HG03354 (cell line): ENCODE data around the gene CBFA2T2.
A peak's percentile ranks its signal among the peaks of the same experiment; 100 is the strongest.

Experiments
- ATAC-seq: cut with Tn5 transposase; IDR thresholded peaks from one replicate; pipeline ENCODE4 v1.9.1; 2021; ENCODE audit warnings: mild to moderate bottlenecking; ENCODE audit not compliant: unreplicated experiment, poor library complexity, severe bottlenecking

Gene CBFA2T2

DNA sequence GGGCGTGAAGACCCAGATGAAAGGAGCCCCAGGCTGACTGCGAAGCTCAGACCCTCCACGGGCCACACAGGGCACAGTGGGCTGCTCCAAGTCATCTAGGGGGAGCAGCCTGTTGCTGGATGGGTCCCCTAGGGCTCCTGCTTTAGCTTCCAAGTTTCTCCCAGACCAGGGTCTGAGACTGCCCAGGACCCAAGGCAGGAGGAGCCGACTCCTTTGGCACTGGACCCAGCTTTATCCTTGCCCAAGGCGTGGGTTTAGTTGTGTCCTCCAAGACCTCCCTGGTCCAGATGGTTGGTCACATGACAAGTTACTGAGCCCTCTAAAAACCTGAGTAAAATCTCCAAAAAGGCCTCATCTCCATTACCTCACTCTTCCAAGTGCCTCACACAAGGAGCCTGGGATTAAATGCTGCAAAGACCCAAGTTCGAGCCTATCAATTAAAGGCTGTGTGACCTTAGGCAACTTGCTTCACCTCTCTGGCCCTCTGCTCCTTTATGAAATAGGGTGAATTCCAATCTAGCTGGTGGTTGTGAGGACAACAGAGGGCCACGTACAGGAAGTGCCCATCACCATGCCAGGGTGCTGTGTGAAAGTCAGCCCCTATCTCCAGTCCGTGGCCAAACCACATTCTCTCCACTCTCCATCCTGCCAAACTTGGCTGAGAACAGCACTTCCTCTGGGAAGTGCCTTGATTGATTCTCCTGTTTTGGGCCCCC lies 181.8 kb downstream of the CBFA2T2 start:
- no peak for ATAC-seq

DNA sequence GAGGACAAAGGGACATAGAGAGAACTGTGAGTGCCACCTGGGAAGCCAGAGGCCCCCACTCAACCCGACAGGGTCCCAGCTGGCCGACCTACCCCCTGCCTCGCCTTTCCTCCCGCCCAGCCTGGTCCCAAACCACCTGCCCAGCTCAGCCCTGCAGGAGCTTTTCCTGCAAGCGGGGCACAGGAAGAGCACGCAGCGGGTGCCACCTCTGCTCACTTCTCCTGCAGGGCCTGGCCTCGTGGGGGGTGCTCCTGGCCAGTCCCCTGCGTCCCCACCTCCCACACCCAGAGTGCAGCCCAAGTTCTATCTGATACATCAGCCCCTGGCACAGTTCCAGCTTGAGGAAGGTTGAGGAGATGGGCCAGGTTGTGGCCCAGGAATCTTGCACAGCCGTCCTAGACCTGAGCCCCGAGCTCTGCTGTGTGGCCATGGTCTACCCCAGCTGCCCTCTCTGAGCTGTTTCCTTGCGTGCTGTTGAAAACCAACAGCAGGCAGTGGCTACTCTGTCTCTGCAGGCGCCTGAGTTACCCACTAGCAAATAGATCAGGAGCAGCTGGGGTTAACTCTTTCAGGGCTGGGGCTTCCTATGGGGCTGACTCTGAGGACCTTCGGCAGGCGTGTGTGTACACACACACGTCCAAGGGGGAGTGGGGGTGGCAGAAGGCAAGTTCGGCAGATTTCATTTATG lies 182.7 kb downstream of the CBFA2T2 start:
- no peak for ATAC-seq

DNA sequence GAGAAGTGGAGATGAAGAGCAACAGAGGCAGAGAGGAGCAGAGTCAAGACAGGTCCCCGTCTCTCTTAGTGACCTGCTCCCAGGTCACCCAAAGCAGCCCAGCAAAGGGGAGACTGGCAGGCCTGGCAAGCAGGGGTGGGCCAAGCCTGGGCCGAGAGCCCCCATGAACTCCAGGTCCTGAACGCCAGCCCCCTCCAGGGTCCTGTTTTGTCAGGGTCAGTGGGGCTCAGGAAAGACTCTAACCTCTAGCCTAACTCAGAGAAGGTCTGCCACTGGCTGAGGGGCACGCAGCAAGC lies 183.2 kb downstream of the CBFA2T2 start:
- no peak for ATAC-seq

DNA sequence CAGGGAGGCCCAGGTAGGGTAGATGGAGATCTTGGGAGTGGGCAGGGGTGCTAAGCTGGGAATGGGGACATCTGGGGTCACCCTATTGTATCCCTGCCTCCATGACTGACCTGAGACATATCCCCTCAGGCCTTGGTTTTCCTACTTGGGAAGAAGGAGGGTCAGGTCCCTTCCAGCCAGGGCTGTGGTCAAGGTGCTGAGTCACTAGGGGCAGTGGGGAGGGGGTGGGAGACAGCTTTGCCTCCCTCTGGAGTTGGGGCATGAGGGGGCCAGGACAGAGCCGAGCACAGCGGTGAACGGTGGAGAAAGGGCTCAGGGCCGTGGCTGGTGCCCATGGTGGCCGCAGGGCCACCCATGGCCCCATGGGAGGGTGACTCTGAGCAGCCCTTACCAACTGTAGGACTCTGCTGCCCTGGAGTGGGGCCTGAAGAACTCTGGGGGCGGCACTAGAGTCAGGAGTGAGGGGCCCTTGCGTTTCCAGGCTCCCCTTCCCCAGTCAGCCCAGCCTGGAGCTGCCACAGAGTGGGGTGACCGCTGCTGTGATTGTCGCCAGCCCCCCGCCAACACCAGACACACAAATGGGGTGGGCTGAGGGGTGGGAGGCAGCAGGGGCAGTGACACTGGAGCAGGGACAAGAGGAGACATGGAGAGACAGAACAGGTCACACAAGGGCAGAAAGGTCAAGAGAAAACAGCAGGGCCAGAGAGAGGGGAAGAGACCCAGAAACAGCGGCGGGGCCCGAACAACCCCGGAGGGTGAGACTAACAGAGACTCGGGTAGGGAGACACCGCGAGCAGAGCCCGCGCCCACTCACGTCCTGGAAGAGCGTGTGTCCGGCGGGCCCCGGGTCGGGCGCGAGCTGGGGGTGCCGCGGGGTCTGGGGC lies 183.8 kb downstream of the CBFA2T2 start:
- peak; percentile 30 for ATAC-seq

DNA sequence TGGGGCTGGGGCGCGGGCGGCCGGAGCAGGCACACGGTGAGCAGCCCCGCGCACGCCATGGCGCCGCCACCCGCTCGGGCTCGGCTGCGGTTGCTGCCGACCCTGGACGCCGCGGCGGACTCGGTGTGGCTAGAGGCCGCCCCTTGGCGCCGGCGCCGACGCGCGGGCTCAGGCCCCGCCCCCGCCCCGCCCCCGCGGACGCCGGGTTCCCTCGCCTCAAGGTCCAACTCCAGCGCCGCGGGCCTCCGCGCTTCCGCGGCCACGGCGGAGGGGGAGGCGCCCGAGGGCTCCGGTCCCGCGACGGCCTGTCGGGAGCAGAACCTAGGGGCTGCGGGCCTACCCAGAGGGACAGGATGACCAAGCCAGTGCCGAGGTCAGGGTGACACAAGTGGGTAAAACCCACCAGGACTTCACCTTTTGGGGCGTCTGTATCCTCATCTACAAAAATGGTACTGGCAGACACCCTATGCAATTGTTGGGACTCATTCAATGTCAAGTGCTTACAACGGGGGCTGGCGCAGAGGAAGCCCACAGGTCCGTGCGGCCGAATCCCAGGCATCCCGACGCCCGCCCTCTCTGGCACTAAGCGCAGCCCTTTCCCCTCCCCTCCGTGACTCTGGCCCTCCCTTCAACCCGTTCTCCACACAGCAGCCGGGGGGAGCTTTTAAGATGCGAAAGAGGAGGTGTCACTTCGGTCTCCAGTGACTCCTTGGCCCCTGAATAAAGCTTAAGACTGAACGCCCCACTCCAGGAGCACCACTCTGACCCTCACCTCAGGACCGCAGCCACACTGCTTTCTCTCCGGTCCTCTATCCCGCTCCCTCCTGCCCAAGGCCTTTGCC lies 184.6 kb downstream of the CBFA2T2 start, which contains the start of gene NECAB3:
NECAB3 (minus strand) TSS at position 135 of the 842 bp plus-strand sequence; CDS start at position 59, 76 bp downstream.
- ATAC-seq = peak; percentile 56

DNA sequence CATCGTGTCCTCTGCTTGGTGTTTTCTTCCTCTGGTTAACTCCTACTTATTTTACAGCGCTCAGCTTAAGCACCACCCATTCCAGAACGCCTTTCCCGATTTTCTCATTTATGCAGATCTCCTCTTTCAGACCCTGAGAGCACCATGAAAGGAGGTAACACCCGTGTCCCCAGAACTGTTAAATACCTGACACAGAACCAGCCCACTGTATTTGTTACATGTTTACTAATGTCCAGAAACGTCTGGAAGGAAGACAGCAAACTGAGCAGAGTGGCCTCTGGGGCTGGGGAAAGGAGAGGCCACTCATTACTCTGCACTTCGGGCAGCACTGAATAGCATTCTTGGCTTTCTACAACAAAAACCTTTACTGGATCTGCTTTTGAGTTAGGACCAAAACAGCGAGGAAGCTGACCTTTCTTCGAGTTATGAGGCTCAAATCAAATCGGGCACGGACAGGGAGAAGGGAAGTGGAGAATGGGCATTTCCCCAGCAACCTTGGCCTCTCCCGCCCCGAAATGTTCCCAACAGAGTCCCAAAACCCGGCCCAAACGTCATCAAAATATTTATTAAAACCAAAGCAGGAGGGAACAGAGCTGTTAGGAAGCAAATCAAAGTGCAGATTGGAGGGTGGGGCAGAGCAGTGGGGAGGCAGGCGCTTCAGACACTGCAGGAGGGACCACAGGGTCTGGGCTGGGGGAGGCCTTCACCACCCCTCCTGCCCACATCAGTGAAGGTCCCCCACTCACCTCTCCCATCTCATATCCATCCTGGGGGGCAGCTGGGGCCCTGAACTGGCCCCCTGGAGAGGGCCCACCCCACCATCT lies 185.5 kb downstream of the CBFA2T2 start:
- ATAC-seq = no peak

DNA sequence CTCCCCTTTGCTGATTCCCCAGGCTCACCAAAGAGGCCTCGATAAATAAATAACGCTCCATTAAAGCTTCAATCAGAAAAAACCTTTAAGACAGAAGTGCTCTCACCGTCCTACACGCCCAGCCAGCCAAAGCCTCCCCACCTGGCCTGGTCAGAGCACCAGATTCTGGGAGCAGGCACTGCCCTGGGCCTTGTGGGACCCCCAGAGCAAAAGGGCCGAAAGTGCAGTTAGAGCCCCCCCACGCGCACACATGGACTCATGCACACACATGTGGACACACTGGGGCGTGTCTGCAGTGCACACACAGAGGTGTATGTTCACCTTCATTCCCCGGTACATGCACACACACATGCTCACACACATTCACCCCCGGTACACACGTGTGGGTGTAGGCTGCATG lies 186.2 kb downstream of the CBFA2T2 start:
- ATAC-seq = no peak

DNA sequence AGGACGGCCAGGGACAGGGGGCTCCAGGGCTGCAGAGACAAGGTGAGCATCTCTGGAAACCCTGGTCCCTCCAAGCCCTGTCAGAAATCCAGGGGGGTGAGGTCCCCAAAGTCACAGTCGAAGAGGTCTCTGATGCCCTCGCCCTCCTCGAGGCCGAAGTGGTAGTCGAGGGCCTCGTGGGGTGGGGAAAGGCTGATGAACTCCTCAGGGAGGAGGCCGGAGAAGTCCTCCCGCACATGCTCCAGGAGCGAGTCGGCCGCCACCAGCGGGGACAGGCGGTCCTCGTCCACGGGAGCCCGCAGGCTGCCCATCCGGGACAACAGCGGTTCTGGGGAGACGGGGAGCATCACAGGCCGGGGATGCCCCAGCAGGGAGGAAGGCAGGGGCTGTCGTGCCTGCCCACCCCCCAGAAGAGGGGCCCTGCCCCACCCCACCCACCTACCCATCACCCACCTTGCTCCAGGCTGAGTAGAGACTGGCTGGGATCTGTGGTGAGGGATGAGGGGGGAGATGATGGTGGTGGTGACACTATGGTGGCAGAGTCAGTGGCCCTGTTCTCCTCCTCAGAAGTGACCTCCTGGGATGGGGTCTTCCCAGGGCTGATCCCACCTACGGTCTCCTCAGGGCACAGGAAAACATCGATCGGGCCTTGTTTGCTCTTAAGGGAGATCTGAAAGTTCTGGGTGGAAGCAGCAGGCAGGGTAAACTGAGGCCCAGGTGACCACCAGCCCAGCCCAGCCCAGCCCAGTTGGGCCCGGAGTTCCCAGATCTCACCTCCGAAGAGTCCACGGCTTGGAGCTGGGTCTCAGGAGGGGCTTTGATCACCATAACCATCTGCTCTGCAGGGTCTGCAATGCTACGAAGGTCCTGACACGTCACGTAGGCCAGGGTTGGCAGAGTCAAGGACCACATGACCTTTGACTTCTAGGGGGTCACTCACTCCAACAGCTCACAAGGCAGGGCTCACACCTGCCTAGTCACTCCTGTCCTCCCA lies 187.1 kb downstream of the CBFA2T2 start:
- no peak for ATAC-seq

DNA sequence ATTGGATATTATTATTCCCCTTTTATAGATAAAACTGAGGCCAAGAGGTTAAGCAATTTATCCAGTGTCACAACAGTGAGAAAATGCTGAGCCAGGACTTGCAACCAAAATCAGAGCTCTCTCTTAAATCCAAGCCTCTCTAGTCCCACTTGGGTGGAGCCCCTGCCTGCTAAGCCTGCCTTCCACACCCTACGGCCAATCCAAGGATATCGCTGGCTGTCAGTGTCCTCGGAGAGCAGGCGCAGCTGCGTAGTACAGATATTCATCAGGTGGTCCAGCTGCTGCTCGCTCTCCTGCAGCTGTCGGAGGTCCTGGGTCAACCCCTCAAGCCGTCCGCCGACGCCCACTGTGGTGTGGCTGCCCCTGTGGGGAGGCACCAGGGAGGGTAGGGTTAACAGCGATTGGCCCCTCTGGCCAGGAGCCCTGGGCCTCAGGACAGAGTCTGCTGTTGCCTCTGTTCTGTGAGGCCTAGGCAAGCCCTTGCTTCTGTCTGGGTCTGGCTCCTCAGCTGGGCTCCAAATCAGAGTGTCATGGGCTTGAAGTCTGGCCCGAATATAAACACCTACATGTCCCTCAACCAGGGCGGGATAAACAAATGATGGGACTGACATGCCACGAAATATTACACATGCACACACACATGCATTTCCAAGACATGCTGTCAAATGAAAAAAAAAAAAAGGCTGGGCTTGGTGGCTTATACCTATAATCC lies 188.3 kb downstream of the CBFA2T2 start:
- ATAC-seq = no peak

DNA sequence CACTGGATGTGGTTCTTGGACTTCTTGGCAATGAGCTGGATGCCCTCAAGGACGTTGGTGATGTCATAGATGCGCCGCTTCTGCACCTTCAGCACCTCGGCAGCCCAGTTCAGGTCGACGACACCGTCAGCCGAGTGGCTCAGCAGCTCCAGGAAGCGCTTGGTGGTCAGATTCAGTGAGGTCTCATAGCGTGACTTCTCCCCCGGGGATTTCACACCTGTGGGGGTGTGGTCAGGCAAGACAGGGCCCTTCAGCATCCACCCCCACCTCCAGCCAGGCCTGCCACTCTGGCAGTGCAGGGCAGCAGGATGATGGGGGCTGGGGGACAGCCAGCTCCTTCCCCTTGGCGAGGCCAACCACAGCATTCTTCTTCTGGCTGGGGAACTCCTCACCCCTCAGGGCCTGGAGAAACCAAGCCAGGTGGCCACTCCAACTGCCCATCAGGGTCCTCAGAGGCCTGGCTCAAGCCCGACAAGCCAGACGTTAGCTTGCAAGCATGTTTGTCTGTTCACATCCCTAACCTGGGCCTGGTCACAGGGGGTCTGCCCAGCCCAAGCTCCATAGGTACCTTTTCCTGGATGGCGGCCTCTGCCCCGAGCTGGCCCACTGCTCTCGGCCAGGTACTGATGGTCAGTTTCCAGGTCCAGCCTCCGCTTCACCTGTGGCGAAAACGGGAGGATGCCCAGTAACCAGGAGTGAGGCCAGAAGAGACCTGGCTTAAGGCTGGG lies 190.0 kb downstream of the CBFA2T2 start:
- ATAC-seq = peak; percentile 75

DNA sequence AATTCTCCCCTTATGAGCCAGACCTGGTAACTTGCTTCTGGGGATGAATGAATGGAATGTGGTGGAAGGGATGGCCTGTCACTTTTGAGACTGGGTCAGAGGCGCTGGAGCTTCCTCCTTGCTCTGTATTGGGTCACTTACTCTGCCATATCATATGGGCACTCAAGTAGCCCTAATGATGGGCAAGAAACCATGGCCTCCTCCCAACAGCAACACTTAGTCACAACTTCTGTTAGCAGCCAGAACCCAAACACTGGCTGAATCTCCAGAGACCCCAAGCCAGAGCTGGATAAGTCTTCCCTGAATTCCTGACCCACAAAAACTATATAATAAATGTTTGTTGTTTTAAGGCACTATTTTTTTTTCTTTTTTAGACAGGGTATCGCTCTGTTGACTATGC lies 190.8 kb downstream of the CBFA2T2 start:
- no peak for ATAC-seq

DNA sequence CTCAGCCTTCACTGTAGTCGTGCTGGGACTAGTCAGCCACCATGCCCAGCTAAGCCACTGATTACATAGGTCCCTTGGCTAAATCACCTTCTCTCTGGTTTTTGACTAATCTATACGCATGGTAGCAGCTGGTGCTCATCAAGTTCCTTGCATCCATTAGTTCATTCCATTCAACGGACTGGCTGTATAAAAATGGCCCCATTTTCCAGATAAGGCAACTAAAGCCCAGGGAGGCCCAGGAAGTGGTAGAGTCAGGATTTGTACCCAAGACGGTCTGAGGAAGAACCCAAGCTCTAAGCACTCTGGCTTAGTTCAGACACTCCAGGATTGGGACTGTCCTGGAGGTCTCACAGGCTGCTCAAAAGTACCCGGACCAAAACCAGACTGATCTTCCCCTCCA lies 191.4 kb downstream of the CBFA2T2 start:
- no peak for ATAC-seq

DNA sequence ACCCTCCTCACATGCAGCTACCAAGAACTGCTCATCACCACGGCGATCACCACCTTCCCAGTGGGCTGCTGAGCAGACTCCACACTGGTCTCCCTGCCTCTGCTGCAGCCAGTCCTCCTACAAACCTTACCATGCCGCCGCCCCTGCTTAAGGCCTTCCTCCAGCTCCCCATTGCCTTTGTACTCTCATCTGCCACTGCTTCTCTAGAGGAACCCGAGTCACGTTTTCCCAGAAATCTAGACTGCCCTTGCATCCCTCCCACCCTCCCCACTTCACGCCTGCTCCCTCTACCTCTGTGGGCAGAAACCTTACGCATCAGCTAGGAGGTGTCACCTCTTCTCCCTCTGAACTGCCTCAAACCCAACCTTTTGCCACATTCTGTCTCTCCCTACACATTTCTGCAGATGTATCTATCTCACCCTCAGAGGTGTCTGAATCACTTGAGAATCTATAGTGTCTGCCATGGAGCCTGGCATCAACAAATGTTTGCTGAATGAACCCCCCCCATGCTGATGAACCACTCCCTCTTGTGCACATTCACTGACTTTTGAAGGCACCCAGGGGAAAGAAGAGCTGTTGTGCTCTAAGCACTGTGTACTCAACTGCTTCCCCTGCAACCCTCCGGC lies 191.9 kb downstream of the CBFA2T2 start:
- ATAC-seq = no peak

DNA sequence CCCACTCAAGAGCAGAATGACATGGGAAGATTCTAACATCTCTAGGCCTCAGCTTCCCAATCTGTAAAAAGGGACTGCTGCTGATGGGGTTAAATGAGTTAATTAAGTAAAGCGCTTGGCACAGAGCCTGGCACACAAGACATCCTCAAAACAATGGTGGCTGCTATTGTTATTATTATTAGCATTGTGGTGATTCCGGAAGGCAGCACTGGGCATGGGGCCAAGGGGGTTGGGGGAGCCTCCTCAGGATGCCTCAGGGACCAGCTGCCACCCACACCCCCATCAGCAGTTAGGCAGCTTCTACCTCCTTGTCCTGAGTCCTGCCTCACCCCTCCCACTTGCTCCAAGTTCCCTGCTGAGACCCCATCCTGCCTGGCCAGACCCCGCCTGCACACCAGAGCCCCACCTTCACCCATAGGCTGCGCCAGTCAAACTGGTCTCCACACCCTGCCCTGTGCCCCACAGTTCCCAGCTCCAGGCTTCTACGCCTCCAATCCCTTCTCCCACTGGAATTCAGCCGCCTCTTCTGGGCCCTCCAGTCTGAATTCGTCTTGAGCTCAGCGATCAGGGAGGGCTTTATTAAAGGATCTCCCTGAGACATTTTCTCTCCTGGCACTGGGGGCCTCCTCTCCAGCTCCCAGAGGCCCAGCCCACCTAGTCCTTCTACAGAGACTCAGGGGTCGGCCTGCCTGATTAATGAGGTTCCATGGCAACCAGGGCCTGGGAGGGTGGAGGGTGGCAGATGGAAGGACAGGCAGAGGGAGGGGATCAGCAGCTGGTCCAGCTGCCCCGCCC lies 194.8 kb downstream of the CBFA2T2 start:
- ATAC-seq = no peak

DNA sequence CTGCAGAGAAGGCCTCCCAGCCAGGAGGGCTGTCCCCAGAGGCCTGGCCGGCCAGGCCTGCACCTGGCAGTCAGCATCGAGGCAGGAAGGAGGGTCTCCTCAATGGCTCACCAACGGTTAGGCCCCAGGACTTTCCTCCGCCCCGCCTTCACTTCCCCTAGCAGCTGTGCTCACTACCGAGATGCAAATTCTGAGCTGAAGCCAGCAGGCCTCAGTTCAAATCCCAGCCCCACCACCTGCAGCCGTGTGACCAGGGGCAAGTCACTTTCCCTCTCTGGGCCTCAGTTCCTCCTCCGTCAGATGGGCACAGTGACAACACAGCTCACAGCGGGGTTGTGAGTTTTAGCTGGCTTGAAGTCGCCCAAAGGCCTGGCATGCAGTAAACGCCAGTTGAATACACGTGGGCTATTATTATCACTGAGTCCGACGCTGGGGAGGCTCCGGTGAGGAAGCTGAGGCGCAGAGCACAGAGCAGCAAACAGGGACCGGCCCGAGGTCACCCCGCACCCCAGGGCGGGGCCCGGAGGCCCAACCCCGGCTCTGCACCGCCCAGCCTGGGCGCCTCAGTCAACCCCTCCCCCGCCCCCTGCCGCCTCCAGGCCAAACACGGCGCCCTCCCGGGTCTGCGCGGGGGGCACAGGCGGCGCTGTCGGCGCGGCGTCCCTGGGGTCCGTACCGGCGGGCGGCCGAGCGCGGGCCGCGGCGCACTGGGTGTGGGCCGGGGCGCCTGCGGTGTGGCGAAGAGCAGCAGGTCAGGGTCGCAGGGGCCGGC lies 195.6 kb downstream of the CBFA2T2 start:
- ATAC-seq = peak; percentile 45
